Measurements from ENCODE around the gene TM2D3.

TM2D3 gene

DNA sequence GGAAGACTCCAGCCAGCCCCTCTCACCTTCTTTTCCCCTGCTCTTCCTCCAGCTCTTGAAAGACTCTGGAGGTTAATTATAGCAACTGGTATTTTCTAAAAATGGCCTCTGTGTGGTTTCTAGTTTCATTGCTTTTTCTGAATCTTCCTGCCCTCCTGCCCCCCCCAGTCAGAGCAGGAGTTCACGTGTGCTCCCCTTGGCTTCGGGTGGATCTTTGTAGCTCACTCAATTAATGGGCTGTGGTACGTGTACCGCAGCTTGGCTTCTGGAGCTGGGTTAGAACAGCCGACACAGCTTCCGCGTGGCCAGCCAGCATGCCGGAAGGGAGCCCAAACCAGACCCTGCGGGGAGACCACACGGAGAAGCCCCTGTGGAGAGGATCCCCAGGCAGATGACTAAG, 31.5 kb downstream of the TM2D3 start:
- no peak for DNase-seq

DNA sequence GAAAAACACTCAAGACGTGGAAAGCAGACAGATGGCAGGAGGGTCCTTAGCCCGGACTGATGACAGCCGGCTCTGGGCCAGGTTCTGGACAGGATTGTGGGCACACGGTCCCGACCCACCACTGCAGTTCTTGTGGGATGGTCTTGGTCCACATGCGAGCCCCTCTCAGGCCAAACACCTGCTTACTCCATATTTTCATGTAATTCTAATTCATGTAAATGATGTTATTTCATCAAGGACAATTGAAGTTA, 32.6 kb downstream of the TM2D3 start:
- no peak for DNase-seq

DNA sequence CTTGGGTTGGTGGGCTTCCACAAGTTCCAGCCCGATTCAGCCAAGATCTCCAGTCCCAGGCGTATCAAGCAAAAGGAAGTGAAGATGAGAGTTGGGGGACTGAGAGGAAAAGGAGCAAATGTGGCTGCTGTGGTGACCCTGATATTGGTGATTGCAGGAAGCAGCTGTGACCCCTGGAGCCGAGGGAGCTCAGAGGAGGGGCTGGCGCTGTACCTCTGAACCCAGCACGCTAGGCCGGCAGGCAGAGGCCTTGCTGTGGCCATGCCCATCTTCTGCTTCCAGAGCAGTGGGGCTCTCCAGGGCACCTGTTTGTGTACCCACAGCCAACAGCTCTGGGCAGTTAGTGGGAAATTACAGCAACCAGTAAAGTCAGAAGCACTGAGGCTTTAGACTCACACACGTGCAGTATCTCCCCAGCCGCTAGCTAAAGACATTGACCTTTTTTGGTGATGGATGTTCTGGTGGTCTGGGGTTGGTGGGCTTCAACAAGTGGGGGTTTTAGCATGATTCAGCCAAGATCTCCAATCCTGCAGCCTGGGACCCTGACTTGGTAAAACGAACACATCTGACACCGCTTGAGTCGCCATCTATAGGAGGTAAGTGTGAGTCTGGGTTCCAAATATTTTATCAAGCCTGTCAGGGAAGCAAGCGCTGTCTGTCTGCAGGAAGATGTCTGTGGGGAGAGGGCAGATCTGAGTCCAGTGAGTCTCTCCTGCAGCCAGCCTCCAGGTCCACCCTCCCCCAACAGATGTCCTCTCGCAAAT, 33.1 kb downstream of the TM2D3 start:
- no peak for DNase-seq

DNA sequence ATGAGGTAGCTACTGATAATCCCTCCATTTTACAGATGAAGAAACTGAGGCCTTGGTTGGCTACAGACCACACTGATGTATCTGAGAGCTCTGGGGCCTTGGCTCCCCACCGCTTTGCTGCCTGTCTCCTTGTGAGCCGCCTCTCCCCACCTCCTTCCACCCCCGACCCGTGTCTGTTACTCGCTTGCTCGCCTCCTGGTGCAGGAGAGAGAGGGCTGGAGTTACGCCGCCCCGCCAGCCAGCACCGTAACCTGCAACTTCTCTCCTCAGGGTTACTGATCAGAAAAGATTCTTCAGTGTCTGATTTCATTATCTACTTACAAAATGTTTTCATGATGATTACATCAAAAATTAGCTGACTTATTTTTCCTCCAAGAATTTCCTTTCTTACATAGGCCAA, 34.1 kb downstream of the TM2D3 start:
- DNase-seq, result no peak

DNA sequence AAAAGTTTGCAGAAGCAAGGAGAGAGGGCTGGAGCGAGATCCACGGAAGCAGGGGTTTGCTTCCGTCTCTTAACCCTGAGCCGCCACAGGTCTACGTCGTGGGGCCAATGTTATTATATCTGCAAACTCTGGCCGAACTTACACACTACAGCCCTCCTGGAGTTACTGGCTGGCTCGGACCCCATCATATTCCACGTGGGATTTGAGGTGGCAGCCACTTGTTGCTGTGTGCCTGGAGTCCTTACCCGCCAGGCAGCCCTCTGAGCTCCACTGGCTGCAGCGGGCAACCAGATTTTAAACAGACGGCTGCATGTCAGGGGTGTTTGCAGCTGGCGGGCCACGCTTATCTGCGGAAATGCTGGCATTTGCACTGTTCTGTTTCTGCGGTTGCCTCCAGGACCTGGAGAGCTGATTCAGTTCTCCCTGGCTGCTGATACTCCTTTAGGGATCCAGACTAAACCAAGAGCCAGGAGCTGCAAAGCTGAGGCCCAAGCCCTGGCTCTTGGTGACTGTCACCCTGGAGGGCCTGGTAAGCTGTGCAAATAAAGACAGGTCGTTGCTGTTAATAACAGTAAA, 34.7 kb downstream of the TM2D3 start:
- DNase-seq, result no peak

DNA sequence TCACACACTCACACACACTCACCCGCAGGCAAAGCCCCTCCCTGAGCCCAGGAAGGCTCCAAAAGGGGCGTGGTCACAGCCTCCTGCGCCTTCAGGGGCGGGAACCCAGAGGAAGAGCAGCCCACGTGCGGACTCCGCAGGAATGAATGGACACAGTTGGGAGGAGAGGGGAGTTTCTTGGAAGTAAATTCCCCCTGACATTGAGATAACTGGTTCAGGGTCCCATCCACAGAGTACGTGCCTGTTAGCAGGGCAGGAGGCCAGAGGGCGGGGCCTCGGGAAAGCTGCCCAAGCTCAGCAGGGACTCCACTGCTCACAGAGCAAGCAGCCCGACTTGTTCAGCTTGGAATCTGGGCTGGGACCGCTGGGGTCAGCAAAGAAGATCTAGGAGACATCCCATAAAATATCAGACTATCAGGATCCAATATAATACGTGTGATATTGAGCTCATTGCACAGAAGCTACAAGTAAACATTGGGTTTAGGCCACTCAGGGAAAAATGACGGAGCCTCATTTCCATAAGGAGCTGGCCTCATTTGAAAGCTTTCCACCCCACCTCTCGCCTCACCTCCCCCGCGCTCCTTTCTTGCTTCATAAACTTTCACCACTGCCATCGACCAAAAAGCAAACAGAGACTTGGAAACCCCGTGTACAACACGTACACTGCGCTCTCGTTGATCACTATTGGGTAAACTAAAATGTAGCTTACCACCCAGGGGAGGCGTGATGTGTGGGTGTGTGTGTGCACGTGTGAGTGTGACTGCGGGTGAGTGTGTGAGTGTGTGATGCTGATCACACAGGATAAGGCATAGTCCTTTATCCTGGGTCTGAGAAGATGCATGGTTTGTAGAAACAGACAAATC, 36.0 kb downstream of the TM2D3 start:
- peak in 1 of 2 experiments; percentile 31 for DNase-seq

DNA sequence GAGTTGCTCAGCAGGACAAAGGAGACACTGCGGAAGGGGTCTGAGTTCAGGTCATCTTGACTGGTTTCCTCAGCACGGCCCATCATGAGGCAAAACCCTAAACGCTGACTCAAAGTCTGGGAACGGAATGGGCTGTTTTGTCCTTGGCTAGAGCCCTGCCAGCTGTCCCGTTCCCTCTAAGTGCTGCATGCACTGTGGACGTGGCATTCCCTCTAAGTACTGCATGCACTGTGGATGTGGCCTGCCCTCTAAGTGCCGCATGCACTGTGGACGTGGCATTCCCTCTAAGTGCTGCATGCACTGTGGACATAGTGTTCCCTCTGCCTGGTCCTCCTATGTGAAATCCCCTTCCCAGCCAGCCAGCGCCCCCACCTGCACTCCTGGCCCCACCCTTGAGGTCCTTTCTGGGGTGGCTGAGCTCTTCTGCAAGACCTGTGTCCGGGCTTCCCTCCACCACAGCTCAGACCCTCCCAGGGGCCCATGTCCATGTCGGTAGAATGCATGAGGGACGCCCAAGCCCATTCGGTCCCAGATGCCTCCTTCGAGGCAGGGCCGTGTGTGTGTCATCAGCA, 36.7 kb downstream of the TM2D3 start:
- DNase-seq, result no peak

DNA sequence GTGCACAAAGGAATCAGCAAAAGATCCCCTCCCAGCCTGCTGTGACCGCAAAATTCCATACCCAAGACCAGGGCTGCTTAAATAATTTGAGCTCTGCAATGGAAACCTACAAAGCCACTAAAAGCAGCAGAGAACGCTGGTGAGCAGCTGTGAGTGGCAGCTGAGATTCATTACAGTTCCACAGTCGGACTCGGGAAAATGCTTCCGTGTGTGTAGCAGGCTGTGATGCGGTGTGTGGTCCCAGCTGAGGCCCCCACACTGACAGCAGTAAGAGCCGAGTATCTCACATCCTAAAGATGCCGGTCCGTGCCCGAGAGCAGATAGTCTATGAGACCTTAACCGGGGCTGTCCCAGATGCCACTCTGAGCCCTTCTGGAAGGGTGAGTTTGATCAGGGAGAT, 37.4 kb downstream of the TM2D3 start:
- no peak for DNase-seq

GRCh38 chr15:101614001-101614585, 38.1 kb downstream of the TM2D3 start:
- no peak for DNase-seq

GRCh38 chr15:101613130-101614000, 38.8 kb downstream of the TM2D3 start:
- DNase-seq, result peak; percentile 80 to 85

GRCh38 chr15:101612676-101613075, 39.5 kb downstream of the TM2D3 start:
- no peak for DNase-seq

GRCh38 chr15:101611580-101612299, 40.4 kb downstream of the TM2D3 start:
- DNase-seq, result no peak

DNA sequence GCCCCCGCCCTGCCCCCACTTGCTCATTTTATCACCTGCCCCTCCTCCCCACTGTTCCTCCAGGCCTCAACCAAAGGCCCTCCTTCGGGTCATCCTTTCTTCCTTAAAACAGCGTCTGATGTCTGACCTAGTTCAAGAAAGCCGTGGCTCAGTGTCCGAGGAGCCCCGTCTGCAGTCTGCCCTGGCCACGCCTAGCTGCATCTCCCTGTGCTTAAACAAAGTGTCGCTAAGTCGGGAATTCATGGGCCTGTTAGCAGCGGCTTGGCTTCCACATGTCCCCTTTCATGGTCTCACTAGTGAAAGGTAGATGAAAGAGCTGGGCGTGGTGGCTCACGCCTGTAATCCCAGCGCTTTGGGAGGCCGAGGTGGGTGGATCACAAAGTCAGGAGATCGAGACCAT, 41.2 kb downstream of the TM2D3 start:
- no peak for DNase-seq

DNA sequence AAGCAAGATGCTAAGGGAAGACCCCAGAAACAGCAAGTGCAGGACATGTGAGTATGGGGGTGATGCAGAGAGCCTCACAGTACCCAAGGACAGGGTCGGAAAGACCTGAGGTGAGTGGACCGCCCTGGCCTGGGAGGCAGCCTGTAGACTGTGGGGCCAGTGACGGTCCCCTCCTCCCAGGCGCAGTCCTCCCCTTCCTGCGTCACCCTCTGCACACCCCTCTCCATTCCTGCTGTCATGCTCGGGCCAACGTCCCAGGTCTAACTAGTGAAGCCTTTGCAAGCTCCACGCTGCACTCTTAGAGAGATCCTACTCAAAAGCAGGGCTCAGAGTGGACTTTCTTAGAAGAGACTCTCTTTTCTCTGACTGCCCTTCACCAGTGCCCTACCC, 41.6 kb downstream of the TM2D3 start:
- no peak for DNase-seq

DNA sequence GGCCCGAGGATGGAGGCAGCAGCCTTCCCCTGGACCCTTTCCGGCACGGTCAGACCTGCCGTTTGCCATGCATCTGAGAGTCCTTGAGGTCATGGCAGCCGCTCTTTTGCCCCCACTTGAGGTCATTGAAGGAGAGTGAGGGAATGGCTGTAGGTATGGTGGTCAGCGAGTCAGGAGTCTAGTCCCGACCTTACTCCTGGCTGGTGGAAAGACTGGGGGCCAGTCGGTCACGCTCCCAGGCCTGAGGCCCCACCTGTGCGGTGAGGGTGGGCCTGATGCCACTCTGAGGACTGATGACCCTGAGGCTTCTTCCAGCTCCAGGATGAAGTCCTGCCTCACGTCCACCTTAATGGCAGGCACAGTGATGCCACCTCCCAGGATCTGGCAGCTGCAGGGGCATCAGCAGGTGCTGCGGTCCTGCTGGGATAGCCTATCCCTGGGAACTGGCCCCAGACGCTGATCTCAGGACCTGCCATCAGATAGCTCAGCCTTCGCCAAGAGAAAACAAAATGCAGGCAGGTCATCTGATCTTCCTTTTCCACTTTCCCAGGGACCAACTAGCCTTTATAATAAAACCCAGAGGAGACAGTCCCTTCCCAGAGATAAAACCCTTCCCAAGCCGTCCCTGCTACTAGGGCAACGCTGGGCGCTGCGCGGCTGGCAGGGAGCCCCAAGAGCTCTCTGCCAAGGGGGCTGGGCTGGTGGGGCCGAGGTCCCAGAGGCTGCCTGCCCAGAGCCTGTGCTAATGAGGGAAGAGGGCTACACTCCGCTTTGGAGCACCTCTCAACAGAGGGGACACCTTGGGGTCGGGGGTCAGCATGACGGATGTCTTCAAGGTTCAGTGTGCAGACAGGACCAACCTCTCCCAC, 42.2 kb downstream of the TM2D3 start:
- DNase-seq, result no peak

DNA sequence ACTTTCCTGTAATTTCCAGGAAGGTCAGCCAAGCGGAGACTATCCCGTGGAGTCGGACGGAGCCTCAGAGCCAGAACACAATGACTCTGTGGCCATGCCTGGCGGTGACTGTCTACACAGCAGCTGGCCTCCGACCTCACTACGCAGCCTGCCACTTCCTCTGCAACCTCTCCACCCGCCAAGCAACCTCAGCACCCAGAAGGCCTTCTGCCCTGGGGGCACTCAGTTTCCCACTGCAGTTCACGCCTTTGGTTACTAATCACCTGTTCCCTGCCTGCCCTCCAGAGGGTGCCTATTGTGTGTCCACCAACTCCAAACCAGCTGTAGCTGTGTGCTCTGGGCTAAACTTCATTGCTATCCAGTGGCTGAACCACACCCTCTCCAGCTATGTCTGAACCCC, 44.0 kb downstream of the TM2D3 start:
- no peak for DNase-seq

DNA sequence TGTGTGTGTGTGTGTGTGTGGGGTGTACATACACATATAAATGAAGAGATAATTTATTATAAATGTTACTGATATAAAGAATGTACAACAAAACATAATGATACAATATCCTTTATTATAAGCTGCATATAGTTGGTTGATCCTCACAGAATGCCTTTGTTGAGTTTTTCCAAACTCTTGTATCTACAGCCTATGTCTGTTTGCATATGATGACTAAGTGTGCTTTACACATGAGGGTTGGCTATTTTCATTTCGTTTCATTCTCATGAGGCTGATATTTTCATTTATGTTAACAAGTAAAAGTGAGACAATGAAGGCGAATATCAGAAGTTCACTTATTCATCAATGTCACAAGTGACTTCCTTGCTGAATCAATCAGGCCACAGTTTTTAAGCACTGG, 45.1 kb downstream of the TM2D3 start:
- no peak for DNase-seq

- no peak for DNase-seq
Observed at GRCh38 chr15:101604124-101604874, 47.9 kb downstream of the TM2D3 start.

GRCh38 chr15:101602801-101603200, 49.4 kb downstream of the TM2D3 start:
- no peak for DNase-seq

GRCh38 chr15:101600035-101600434, 52.1 kb downstream of the TM2D3 start:
- DNase-seq, result no peak
